ENCODE results near the gene DMTF1.

DNA sequence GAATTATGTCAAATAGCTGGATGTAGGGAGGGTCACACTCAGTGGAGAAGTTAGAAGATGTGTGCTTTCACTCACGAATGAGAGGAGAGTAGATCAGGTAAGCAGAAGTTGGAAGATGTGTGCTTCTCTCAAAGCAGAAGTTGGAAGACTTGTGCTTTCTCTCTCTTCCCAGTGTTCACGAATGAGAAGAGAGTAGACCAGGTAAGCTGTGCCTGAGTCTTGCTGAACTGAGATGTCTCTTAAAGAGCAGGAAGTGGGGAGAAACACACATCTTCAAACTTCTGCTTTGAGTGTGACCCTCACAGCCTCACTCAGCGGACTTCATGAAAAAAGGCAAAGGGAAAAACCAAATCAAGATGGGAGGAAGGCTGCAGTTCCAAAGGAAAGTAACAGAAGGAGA is 74.2 kb downstream of the DMTF1 start:
- TF ChIP-seq, protein P1, sequence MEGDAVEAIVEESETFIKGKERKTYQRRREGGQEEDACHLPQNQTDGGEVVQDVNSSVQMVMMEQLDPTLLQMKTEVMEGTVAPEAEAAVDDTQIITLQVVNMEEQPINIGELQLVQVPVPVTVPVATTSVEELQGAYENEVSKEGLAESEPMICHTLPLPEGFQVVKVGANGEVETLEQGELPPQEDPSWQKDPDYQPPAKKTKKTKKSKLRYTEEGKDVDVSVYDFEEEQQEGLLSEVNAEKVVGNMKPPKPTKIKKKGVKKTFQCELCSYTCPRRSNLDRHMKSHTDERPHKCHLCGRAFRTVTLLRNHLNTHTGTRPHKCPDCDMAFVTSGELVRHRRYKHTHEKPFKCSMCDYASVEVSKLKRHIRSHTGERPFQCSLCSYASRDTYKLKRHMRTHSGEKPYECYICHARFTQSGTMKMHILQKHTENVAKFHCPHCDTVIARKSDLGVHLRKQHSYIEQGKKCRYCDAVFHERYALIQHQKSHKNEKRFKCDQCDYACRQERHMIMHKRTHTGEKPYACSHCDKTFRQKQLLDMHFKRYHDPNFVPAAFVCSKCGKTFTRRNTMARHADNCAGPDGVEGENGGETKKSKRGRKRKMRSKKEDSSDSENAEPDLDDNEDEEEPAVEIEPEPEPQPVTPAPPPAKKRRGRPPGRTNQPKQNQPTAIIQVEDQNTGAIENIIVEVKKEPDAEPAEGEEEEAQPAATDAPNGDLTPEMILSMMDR (IDR thresholded peaks at IDR 0.05): no peak
- TF ChIP-seq EP300 (IDR thresholded peaks at IDR 0.05; ENCODE audit: low read depth): no peak
- TF ChIP-seq POLR2AphosphoS5 (IDR thresholded peaks at IDR 0.05): no peak
- no peak for TF ChIP-seq POLR2A (IDR thresholded peaks at IDR 0.05)
